Lung (tissue), 12 donors: ENCODE data around the gene ACTL6B. TPM values are rescaled to one million over a fixed set of nuclear protein-coding genes. Genes with fewer than 3 reads are reported as not detected.
A peak's percentile ranks its signal among the peaks of the same experiment; 100 is the strongest.

Experiments used
- ATAC-seq: fragments of 200-7000 bp; cut with Tn5 transposase; one replicate; pipeline ENCODE4 v1.9.1; 2020; ENCODE audit warnings: moderate number of reproducible peaks; ENCODE audit not compliant: insufficient read depth, low FRiP score
- DNase-seq, 3 donors: peaks; one replicate each; pipeline ENCODE4 v3.0.0-alpha.2; 2013 to 2017
- H3K27ac ChIP-seq, 2 donors: one replicate each; pipeline ENCODE4 v1.5.1; 2013; ENCODE audit warnings: mild to moderate bottlenecking in 2 of 2, moderate library complexity in 2 of 2, control low read depth in 1 of 2, inconsistent platforms in 1 of 2, low read depth in 1 of 2, low read length in 1 of 2
- H3K27me3 ChIP-seq, 3 donors: one replicate each; pipeline ENCODE4 v1.5.1; 2013; ENCODE audit warnings: low read length in 2 of 3; ENCODE audit not compliant: control insufficient read depth in 3 of 3, insufficient read depth in 3 of 3
- H3K36me3 ChIP-seq, 4 donors: one replicate each; pipeline ENCODE4 v1.5.1; 2013; ENCODE audit warnings: low read length in 4 of 4, mild to moderate bottlenecking in 1 of 4, moderate library complexity in 1 of 4; ENCODE audit not compliant: control insufficient read depth in 4 of 4, insufficient read depth in 4 of 4
- H3K4me1 ChIP-seq, 5 donors: one replicate each; pipeline ENCODE4 v1.5.1; 2013; ENCODE audit warnings: low read length in 5 of 5, mild to moderate bottlenecking in 2 of 5, moderate library complexity in 1 of 5; ENCODE audit not compliant: control insufficient read depth in 5 of 5, insufficient read depth in 5 of 5
- H3K4me3 ChIP-seq: one replicate; pipeline ENCODE4 v1.5.1; 2013; ENCODE audit warnings: mild to moderate bottlenecking, control low read depth, moderate library complexity
- H3K9ac ChIP-seq, 2 donors: one replicate each; pipeline ENCODE4 v1.5.1; 2013; ENCODE audit warnings: low read length in 2 of 2, control low read depth in 1 of 2; ENCODE audit not compliant: insufficient read depth in 1 of 2
- H3K9me3 ChIP-seq, 4 donors: one replicate each; pipeline ENCODE4 v1.5.1; 2013; ENCODE audit warnings: low read length in 3 of 4, mild to moderate bottlenecking in 1 of 4, moderate library complexity in 1 of 4; ENCODE audit not compliant: control insufficient read depth in 4 of 4, insufficient read depth in 3 of 4
- WGBS, 2 donors: extraction: QIAGEN DNeasy Blood & Tissue Kit; methylation state at CpG; one replicate each; pipeline ENCODE4 v1.1.7; 2013; 5-methylcytosine and 5-hydroxymethylcytosine counted together
- polyA plus RNA-seq, 2 donors: library from polyadenylated mRNA; stranded (reverse); fragments of 200-250 nt; gene quantifications; one replicate each; pipeline ENCODE4 v1.2.1, GENCODE V29; 2013
- total RNA-seq, 2 donors: library from RNA; depleted of rRNA in 1 of 2; stranded (reverse); fragments of >200 nt in 1 of 2; gene quantifications; one replicate each; pipeline ENCODE4 v1.2.1, GENCODE V29; 2014 to 2021
- TF ChIP-seq, protein P1 (sequence below): IDR thresholded peaks from 2 replicates; pipeline ENCODE4 v1.5.1; 2012; ENCODE audit warnings: mild to moderate bottlenecking; ENCODE audit errors: control extremely low read depth, extremely low read depth
- donor health status: control.
- donor health status: control.
- donor health status: Bipolar disorder and iron deficiency.
- donor health status: healthy.
- donor health status: DM: yes; HTN: yes; CAD: no.

ACTL6B gene
- total and polyA plus RNA-seq, 4 donors: not detected

DNA sequence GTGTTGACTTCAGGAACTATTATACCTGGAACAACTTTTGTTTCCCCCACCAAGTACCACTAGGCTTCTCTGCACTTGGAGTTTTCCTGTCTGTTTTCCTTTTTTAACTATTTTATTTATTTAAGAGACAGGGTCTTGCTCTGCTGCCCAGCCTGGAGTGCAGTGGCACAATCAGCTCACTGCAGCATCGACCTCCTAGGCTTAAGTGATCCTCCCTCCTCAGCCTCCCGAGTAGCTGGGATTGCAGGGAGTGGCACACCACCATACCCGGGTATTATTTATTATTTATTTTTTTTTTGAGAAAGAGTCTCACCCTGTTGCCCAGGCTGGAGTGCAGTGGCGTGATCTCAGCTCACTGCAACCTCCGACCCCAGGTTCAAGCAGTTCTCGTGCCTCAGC, 39.9 kb upstream of the ACTL6B start:
- Histone ChIP-seq H3K4me3 (no peak overlapping the region), H3K9ac (no peak overlapping the region), H3K4me1 (peaks cover 4 to 21% (median 8%) of the 10 kb centered on the region in 5 donors), H3K27me3 (no peaks in the 10 kb centered on the region), H3K9me3 (no peaks in the 10 kb centered on the region), H3K36me3 (peaks cover 0 to under 1% (median 0%) of the 10 kb centered on the region in 4 donors), H3K27ac (no peak overlapping the region)
- TF ChIP-seq, protein P1, sequence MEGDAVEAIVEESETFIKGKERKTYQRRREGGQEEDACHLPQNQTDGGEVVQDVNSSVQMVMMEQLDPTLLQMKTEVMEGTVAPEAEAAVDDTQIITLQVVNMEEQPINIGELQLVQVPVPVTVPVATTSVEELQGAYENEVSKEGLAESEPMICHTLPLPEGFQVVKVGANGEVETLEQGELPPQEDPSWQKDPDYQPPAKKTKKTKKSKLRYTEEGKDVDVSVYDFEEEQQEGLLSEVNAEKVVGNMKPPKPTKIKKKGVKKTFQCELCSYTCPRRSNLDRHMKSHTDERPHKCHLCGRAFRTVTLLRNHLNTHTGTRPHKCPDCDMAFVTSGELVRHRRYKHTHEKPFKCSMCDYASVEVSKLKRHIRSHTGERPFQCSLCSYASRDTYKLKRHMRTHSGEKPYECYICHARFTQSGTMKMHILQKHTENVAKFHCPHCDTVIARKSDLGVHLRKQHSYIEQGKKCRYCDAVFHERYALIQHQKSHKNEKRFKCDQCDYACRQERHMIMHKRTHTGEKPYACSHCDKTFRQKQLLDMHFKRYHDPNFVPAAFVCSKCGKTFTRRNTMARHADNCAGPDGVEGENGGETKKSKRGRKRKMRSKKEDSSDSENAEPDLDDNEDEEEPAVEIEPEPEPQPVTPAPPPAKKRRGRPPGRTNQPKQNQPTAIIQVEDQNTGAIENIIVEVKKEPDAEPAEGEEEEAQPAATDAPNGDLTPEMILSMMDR: no peak
- 79 to 87% methylated on average over 6 of the region's 6 CpGs for WGBS, 2 donors
- no peak for DNase-seq
- ATAC-seq: no peak

DNA sequence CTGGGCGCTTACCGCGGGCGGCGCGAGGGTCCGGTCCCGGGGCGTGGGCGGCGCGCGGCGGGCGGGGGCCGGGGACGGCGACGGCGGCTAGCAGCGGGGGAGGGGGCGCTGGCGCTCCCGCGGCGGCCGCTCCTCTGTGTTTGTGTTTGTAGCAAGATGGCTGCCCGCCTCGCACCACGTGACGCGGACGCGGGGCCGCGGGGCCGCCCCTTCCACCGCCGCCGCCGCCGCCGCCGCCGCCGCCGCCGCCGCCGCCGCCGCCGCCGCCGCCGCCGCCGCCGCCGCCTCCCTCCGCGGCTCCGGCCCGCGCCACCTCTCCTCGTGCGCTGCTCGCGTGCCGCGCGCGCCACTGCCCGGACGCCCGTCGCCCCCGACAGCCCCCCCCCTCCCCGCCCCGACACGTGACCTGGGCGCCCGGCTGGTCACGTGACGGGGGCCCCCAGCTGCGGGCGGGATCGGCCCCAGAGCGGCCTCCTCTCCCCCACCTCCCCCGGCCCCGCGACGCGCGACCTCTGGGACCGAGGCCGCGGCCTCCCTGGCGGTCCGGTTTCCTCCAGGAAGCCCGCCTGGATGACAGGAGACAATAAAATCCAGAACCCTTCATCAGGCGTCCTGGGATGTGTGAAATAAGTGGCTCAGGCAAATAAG, 38.0 kb upstream of the ACTL6B start, which contains the start of gene GIGYF1:
Gene GIGYF1 (minus strand): TSS at position 153 of the 648 bp plus-strand sequence. CDS start 6,012 bp downstream, outside the sequence.
- Histone ChIP-seq H3K27ac (peak within 1 kb of the TSS; percentile 59 to 92), H3K36me3 (peaks cover 0 to 2% (median 0%) of the 10 kb centered on the region in 4 donors), H3K9ac (peak within 1 kb of the TSS in 1 of 2 donors; percentile 74), H3K4me3 (peak within 1 kb of the TSS; percentile 68), H3K4me1 (peaks cover 4 to 22% (median 11%) of the 10 kb centered on the region in 5 donors), H3K27me3 (no peaks in the 10 kb centered on the region), H3K9me3 (no peaks in the 10 kb centered on the region)
- DNase-seq (peak; percentile 67 to 79 (median 78)), ATAC-seq (no peak)
- TF ChIP-seq, protein P1: no peak
- 1% methylated on average over 13 to 77 of the region's 102 CpGs for WGBS, 2 donors

DNA sequence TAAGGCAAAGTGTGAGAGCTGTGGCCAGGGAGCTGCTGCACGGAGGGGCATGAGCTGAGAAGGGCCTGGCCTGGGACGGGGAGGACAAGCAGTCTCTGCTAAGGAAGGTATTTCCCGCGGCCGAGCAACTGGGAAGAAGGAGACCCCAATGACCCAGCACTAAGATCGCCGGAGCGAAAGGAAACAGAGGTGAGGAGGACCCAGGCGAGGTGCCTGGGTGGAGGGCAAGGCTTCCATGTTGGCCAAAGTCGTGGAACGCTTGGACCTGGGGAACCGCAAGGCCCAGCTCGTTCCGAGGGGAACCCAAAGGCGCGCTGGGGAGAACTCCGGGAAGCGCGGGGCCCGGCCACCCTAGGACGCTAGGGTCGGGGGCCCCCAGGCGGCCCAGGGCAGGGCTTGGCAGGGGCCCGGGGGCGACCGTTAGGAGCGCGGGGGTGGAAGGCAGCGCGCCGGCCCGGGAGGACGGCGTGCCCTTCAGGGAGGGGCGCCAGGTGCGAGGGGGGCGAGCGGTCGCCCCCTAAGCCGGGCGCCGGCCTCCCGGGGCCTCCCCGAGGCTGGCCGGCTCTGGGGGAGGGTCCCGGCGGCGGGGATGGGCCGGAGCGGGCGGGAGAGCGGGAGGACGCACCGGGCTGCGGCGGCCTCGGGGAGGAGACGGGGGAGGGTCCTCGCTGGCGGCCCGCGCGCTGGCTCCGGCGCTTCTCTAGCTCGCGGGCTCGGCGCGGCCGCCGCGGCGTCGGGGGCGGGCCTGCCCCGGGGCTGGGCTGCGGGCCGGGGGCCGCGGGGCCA, 37.3 kb upstream of the ACTL6B start:
- Histone ChIP-seq H3K36me3 (peaks cover 0 to 4% (median 0%) of the 10 kb centered on the region in 4 donors), H3K9ac (peak overlapping the region in 1 of 2 donors; percentile 74), H3K9me3 (no peaks in the 10 kb centered on the region), H3K4me1 (peaks cover 4 to 22% (median 11%) of the 10 kb centered on the region in 5 donors), H3K27ac (peak overlapping the region; percentile 15 to 92), H3K4me3 (peak overlapping the region; percentile 68), H3K27me3 (no peaks in the 10 kb centered on the region)
- DNase-seq (peak in 1 of 3 donors; percentile 14), ATAC-seq (no peak)
- 0 to 1% methylated on average over 24 to 81 of the region's 81 CpGs for WGBS, 2 donors
- TF ChIP-seq, protein P1: no peak
